Cortex of kidney (tissue), 1 donor: ENCODE measurements around the gene PHACTR1.
"Not testable (repeated sequence)": the region's sequence is repeated elsewhere in the genome, so short reads cannot be mapped to it uniquely, and the experiment has no call there.

ENCODE experiments used
- DNase-seq: peaks from one replicate; lab custom pipeline; 2025; lab: John Stamatoyannopoulos, UW

Gene PHACTR1

DNA sequence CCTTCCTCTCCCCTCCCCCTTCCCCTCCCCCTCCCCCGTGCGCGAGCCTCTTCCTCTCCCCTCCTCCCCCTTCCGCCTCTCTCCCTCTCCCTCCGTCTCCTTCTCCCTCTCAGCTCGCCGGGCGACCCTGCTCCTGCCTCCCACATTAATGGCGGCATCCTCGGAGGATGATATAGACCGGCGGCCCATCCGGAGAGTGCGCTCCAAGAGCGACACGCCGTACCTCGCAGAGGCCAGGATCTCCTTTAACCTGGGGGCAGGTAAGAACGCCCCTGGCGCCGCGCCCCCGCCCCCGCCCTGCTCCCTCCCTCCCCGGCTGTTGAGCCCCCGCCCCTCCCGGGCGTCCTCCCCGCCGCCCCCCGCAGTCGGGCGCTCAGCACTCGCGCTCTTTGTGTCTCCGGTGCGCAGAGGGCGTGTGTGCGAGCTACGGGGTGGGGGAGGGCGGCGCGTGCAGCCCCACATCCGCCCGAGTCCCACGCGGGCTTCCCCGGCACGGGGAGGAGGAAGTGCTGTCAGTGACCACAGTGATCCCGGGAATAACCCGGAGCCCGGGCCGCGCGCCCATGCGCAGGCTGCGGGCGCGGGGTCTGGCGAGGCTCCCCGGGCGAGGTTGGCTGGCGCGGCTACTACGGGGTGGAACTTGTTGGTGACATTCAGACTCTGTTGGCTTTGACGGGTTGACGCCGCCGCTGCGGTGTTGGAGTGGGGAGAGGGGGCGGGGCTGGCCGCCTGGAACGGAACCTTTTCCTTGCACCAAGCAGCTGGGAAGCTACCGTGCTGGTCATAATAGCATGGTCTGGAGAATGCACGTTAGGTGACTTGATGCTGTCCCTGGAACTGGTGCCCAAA lies 33.2 kb downstream of the PHACTR1 start:
- no peak for DNase-seq

DNA sequence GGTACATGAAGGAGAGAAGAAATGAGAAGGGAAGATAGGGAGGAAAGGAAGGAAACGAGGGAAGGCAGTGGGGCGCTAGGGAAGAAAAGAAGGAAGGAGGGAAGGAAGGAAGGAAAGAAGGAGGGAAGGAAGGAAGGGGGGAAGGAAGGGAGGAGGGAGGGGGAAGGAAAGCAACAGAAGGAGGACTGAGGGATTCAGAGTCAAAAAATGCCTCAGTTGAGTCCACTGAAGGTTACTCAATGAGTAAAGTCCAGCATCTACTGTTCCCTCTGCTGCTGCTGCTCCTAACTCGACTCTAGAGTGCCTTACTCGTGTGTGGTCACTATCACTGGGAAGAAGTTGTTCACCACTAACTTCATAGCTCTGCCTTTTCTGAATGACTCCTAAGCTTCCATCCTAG lies 33.8 kb downstream of the PHACTR1 start:
- no peak for DNase-seq

DNA sequence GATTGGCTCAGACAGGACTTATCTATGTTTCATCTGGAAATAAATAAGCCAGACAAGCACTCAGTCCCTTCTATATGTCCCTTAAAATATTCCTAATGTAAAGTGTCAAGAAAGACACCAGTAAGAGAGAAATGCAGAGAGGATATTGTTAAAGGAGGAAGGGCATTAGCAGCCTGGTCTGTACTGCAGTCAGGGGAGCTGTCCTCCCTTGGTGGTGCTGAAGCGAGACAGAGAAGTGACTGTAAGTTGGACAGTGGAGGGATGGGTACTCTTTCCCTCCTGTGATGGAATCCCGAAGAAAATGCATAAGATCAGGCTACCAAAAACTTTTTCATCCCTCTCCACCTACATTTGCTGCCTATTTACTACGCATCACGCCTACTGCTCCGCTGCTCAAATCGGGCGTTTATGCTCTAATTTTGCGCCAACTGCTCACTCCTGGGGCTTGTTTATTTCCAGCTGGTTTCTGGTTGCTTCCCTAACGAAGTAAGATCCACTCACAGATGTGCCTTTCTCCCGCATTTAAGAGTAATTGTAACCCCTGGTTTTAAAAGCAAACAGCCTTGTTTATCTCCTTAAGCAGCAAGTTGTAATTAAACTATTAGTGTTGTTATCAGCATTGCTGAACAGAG lies 35.2 kb downstream of the PHACTR1 start:
- DNase-seq, result no peak

DNA sequence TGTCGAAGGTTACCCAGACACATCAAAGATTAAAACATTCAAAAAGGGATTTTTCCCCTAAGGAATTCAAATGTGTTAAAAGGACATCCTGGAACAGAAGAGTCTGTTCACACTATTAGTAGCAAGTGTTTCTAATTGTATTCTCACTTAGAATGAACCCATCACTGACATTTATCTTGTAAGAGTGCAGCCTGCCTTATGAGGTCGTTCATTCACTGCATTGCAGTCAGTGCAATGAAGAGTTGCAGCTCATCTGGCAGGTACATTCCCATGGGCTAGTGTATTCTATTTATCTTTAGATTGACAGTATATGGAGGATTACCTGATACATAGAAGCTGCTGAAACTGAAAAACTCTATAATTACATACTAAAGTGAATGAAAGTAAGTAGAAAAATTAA lies 36.5 kb downstream of the PHACTR1 start:
- no peak for DNase-seq

DNA sequence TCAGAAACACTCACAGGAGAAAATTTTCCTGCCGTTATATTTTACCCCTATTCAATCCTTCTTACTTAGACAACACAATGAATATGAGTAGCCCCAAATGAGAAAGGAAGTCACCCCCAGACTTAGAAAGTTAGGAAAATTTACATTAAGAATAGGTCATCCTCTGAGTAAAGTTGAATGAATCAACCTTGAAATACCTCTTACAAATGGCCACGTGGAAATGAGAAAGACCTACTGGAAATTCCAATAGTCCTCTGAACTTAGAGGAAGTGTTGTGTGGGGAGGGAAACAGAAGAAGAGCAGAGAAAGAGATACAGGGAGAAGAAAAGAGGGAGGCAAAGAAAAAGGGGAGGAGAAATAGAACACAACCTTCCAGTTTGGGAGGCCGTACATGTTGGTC lies 43.7 kb downstream of the PHACTR1 start:
- DNase-seq, result no peak

DNA sequence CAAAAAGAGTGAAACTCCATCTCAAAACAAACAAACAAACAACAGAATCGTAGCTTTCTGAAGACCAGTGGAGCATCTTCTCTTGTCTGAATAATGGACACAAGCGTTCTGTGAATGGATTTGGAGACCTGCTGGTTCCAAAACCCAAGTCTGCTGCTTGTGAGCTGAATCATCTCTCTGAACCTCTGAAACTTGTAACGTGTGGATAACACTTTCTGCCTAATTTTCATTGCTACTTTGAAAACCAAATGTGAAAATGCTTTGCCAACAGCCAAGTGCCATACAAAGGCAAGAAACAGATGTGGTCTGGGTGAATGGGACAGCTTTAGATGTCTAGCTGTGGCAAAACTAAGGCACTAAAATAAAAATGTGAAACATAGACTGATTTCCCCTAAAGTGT lies 44.3 kb downstream of the PHACTR1 start:
- no peak for DNase-seq

DNA sequence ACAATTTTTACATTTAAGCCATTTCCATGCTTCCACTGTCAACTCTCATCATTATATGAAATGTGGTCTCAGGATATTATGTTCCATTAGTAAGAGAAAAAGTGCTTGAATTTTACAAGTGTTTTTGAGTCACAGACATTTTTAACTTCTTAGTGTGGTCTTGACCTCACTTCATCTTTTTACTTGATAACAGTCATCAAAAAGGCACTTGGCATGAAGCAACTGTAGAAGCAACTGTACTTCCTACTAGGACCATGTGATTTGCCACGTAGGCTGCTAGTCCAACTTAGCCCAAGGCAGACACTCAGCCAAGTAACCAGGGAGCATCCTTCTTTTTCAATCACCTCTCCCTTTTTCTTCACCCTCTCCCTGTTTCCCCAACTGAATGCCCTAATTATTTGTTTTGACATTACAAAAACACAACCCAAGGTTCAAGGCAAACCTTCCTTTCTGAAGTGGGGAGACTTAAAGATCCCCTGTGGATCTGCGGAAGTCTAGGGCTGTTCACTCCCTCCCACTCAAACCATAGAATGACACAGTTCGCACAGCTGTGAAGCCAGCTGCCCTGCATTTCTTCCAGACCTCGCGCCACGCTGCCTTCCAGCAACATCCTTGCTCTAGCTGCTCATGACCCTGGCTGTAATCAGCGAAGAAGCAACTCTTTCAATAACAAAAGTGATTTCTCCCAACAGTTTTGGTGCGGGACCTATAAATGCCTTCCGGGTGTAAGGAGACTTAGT lies 45.0 kb downstream of the PHACTR1 start:
- no peak for DNase-seq

DNA sequence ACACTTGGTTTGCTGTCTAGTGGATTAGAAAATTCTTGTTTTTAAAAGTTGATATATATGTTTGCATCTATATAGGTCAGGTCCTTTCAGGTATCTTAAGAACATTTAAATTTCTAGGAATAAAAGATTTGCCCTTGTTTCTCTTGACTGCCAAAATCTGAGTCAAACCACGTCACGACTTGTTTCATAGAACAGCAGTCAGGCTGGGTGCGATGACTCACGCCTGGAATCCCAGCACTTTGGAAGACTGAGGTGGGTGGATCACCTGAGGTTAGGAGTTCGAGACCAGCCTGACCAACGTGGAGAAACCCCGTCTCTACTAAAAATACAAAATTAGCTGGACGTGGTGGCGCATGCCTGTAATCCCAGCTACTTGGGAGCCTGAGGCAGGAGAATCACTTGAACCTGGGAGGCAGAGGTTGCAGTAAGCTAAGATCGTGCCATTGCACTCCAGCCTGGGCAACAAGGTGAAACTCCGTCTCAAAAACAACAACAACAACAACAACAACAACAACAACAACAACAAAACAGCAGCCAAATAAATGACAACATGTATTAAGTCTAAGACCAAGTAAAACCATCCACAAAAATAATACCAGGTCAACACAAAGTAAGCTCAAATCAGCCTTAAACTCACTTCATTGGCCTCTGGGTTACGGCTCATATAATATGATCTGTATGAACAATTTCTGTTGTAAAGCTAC lies 46.3 kb downstream of the PHACTR1 start:
- not testable (repeated sequence) for DNase-seq

DNA sequence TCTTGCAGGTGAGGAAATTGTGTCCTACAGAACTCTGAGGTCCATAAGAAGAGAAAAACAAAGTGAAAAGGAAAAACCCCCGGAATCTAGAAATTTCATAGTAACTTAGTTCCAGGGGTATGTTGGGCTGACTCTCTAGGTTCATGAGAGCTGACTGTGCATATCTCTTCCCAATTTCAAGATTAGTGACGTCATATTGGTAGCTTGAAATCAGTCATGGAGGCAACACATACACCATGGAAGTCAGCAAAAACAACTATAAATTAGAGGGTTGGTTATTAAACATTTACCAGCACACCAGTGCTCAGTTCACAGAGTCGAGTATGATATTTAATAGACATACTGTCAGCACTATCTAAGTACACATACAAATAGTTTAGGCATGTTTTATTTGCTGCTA lies 49.8 kb downstream of the PHACTR1 start:
- no peak for DNase-seq

DNA sequence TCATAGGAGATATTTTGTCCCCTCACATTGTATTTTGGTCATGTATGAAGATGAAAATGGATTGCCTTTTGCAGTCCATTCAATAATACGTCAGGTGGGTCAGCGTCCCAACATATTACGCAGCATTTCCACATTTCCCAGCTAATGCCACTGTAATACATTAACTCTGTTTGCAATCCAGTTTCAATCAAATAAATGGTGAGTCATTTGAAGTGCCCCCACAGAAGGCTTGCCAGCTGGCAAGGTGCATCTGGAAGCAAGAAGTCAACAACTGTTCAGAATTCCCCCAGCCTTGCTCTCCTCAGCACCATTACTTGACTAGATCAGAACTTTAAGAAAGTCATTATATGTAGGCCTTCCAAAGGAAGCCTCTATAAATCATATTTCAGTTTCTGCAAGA lies 50.4 kb downstream of the PHACTR1 start:
- no peak for DNase-seq

DNA sequence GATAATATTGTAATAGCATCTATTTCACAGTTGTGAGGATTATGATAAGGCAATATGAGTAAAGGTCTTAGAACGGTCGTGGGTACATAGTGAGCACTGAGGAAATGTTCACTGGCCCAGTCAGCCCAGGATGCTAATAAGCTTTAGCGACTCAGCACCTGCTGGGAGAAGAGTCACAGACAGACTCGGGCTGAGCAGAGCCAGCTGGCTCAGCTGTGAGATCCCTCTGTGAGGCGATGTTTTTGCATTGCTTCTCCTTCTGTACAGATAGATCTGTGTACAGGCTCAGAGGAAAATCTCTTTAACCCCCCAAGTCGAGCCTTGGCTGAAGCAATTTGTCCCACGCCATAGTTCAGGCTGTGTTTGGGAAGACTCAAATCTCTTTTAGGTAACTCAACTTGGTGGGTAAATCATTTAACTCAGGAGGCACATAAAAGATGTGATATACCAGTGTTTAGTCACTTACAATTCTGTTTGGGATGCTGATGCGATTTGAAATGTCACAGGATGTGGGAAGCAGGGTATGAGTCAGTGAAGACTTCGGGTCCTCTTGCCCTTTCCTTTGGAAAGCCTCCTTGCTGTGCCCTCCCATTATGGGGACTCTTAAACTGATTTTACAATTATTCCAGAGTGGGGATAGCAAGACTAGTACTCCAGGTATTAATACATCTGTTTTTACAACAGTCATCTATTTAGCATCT lies 53.1 kb downstream of the PHACTR1 start:
- DNase-seq, result no peak

DNA sequence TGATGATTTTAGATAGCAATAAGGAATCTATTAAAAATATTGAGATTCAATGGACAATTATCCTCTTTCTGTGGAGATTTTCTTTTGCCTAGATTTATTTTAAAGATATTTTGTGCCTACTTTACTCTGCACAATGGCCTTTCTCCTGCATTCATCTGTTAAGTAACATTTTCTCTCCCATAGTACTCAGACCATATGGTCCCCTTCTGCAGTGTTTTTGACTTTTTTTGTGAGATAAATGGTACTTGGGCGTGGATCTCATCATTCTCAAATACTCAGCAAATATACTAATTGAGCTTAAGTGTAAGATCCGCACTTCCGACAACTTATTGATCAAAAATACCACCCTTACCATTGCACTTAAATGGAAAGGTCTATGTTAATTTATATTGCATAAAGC lies 55.8 kb downstream of the PHACTR1 start:
- no peak for DNase-seq

DNA sequence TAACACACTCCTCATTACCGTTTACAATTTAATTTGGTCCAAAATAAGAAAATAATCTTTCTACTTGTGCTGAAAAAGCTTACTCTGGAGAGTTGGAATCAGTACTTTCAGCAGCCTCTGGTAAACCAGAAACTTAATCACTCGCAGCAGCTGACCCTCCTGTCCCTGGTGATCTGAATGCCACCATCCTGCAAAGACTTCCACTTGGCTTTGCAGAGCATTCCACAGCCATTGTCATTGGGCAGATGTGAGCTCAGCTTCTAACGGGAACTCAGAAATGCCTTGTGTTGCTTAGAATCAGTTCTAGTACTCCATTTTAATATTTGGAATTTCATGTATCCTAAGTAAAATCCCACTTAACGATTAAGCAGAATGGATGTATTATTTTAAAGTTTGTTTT lies 59.7 kb downstream of the PHACTR1 start:
- no peak for DNase-seq

DNA sequence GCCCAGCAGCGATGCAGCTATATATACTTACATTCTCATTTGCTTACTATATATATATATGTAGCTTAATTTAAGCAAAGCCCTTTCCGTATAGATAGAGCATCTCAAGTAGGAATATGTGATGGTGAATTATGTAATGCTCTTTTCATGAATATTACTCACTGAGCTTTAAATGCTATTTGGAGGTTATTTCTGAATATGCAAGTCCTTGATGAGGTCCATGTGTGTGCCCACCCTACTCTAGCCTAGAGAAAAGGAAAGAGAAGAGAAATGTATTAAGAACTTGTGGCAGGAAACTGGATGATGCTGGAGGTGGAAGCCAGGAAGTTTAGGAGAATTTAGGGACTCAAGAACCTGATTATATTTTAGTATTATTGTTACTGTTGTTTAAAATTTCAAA lies 63.2 kb downstream of the PHACTR1 start:
- DNase-seq, result no peak

DNA sequence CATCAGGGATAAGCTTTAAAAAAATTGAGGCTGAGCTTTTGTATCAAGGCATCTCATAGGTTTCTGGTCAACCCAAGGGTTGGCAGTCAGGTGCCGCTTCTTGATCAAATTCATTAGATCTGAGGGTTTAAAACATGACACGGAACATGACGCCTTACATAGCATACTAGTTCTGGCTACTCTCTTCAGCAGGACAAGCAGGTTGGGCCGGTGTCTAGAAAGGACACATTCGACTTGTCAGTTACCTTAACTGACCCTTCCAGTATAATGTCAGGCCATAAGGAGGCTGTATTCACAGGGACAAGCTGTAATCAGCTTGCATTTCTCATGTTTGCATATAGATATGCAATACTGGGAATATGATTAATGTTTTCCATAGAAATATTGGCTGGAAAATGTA lies 65.6 kb downstream of the PHACTR1 start:
- no peak for DNase-seq

DNA sequence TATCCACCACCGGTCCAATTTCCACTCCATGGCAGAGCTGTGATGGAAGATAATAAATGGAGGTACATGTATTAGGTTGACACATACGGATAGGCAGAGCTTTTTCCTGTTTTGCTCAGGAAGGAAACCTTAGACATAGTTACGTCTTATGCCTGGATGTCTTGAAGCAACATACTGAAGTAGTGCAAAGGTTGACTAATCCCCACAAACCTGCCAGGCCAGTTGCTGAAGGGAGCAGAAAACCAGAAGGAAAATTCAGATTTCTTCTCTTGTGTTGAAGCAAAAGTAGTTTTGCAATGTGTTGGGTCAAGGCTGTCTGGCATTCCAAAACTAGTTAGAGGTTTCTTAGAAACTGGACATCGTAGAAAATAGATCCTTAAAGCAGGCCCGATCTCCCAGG lies 68.7 kb downstream of the PHACTR1 start:
- no peak for DNase-seq

DNA sequence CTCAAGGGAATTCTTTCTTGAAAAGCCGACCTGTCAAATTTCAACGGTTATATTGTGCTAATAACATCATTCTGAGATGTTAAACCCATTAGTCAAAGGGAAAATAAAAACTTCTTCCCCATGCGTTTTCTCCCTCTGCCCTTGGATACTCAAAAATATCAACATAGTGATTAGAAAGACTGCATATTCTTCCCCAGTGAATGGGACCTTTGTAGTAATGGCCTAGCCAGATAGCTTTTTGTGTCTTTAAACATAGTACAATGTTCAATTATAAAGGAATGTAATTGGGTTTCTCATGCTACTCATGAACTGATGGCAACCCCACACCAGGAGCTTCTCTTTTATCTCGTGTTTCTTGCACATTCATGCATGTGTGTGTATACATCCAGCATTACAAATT lies 69.4 kb downstream of the PHACTR1 start:
- DNase-seq, result no peak

DNA sequence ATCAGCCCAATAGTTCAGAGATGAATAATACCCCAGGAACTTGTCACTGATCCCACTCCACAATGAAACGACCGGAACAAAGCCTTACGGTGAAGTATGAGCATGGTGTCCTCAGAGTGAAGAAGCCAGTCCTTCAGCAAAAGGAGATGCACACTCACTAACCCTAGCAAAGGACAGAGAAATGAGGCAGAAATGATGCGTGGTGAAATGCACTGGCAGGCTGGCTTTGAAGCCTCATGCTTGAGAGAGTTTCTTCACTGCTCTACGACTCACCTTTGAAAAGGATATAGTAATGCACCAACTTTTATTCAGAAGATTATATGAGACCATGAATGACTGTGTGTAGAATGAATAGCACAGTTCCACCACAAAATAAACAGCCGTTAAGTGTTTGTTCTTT lies 74.8 kb downstream of the PHACTR1 start:
- no peak for DNase-seq

DNA sequence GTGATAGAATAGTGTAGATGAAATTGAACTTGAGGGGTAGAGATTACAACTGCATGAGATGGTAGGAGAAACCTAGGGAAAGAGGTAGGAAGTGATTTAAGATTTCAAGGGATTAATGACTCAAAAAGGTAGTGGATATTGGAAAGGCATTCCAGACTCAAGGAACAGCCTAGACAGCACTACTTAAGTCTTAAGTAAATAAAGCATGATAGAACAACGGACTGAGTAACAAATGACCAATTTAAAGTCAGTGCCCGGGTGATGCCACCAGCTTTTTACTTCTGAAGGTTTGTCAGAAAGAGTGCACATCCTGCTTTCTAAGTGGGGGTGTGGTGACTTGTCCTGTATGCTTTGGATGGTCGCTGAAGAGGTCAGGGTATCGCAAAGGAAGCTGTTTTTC lies 81.8 kb downstream of the PHACTR1 start:
- DNase-seq, result no peak

DNA sequence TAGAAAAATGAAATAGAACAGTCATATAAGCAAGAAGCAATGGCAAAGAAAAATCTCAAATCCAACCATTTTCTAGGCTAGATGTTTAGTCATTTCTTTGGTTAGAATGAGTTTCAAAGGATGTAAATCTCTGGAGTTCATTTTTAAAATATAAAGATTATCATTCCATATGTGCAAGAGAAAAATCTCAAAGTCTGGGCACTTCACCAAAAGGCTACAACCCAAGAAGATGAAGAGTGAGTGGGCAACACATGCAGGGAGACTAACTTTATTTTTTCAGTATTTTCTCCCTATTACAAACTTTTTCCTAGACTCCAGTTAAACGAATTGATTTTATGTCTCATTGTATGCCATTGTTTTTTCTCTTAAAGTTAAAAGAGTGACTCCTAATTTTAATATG lies 83.6 kb downstream of the PHACTR1 start:
- no peak for DNase-seq

DNA sequence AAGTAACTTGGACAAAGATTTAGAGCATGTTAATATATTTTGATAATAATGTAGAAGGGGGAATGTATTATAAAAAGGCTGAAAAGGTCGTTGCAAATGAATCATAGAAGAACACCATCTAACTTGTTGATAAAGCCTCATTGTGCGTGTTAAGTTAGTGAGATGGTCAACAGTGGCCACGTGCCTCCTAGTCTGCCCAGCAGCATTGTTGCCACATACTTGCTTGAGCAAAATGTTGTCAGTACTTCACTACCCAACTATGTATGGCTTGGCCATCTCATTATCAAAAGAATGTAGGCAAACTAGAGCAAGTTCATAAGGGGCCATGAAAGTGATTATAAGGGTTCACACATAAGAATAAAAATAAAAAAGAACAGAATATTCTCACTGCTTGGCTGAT lies 84.6 kb downstream of the PHACTR1 start:
- DNase-seq, result no peak

DNA sequence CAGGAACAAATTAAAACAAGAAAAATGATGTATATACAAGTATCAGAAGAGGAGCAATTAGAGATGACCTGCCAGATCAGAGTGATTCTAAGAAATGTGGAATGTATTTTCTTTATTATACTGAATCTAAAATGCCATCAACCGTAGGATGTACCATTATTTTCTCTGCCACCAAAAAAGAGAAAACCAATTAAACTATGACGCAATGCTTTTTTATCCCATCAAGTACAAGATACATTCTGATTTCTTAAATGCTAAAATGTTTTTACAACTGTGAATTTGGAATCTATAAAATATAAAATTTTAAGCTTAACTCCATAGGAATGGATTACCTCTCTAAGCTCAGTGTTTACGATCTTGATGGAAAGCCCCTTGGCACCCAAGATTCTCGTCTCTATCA lies 85.9 kb downstream of the PHACTR1 start:
- DNase-seq, result no peak
